Stomach (tissue), 4 donors: Measurements from ENCODE around the gene LTV1.

Source experiments
- CTCF ChIP-seq, 7 experiments: fragments of 450-650 bp in 4 of 7; fragments of 200-600 bp in 3 of 7; sonication (generic) in 3 of 7; IDR thresholded peaks; one replicate each; pipeline ENCODE4 v1.5.1; 2016 to 2019; ENCODE audit warnings: antibody characterized with exemption in 7 of 7, control low read depth in 2 of 7, mild to moderate bottlenecking in 1 of 7
- EP300 ChIP-seq: sonication (generic); formaldehyde crosslinking; IDR thresholded peaks from one replicate; pipeline ENCODE4 v1.6.1; 2017; ENCODE audit warnings: antibody characterized with exemption
- POLR2A ChIP-seq, 4 donors: fragments of 450-650 bp; IDR thresholded peaks; one replicate each; pipeline ENCODE4 v1.6.1; 2016; ENCODE audit warnings: antibody characterized with exemption in 4 of 4, control low read depth in 2 of 4, mild to moderate bottlenecking in 1 of 4, moderate library complexity in 1 of 4
- POLR2AphosphoS5 ChIP-seq, 3 donors: sonication (generic); formaldehyde crosslinking; IDR thresholded peaks; one replicate each; pipeline ENCODE4 v1.6.1; 2016; ENCODE audit warnings: antibody characterized with exemption in 3 of 3

- TF ChIP-seq CTCF (IDR thresholded peaks at IDR 0.05) (no peak), POLR2A (IDR thresholded peaks at IDR 0.05) (no peak), POLR2AphosphoS5 (IDR thresholded peaks at IDR 0.05) (no peak), EP300 (no peak)
Observed at GRCh38 chr6:143882401-143882930, 39.3 kb downstream of the LTV1 start.
